HepG2 (cell line): ENCODE results near the gene ZNF747. TPM values are rescaled to one million over a fixed set of nuclear protein-coding genes. Genes with fewer than 3 reads are reported as not detected.
A peak's percentile ranks its signal among the peaks of the same experiment; 100 is the strongest.

ENCODE experiments used
- CREM ChIP-seq, 2 experiments: sonication (generic) in 1 of 2; formaldehyde crosslinking in 1 of 2; IDR thresholded peaks; 2 replicates each; pipeline versions ENCODE4 v1.4.0 to v1.6.1; 2016 to 2020; ENCODE audit warnings: antibody characterized with exemption in 1 of 2, mild to moderate bottlenecking in 1 of 2, missing genetic modification reagents in 1 of 2
- MEIS1 ChIP-seq: sonication (generic); formaldehyde crosslinking; IDR thresholded peaks from 2 replicates; pipeline ENCODE4 v1.9.0; 2021; ENCODE audit warnings: mild to moderate bottlenecking, missing genetic modification reagents, moderate library complexity, borderline replicate concordance
- PCBP2 ChIP-seq: fragments of 200-400 bp; formaldehyde crosslinking; optimal IDR thresholded peaks from 2 replicates; pipeline ENCODE3; 2018; ENCODE audit warnings: low read length, low read depth; ENCODE audit not compliant: poor library complexity, severe bottlenecking
- TBX2 ChIP-seq: sonication (generic); formaldehyde crosslinking; IDR thresholded peaks from 2 replicates; pipeline ENCODE4 v1.5.0; 2020; ENCODE audit warnings: missing genetic modification reagents, mild to moderate bottlenecking, borderline replicate concordance
- ZNF329 ChIP-seq: sonication (generic); formaldehyde crosslinking; IDR thresholded peaks from 2 replicates; pipeline ENCODE4 v1.9.0; 2021; ENCODE audit warnings: low read depth, mild to moderate bottlenecking, missing genetic modification reagents
- ZNF704 ChIP-seq: sonication (generic); formaldehyde crosslinking; IDR thresholded peaks from 2 replicates; pipeline ENCODE4 v1.8.1; 2023; ENCODE audit warnings: mild to moderate bottlenecking, inconsistent platforms, moderate library complexity, missing genetic modification reagents, borderline replicate concordance
- ZNF713 ChIP-seq: sonication (generic); formaldehyde crosslinking; IDR thresholded peaks from 2 replicates; pipeline ENCODE4 v1.4.0; 2020; ENCODE audit warnings: mild to moderate bottlenecking, missing genetic modification reagents
- polyA plus RNA-seq, 8 experiments: library from polyadenylated mRNA; depleted of rRNA in 3 of 8; stranded (reverse) in 7 of 8; unstranded in 1 of 8; fragments of >200 nt; fragmentation: Illumina TruSeq in 4 of 8; extraction: Trizol in 4 of 8; gene quantifications; 2 replicates each; pipeline versions ENCODE4 v1.2.1 to v1.2.3, GENCODE V29; 2011 to 2016; ENCODE audit warnings: low read depth in 4 of 8, missing spikeins in 1 of 8, mixed read lengths in 1 of 8; ENCODE audit not compliant: insufficient read depth in 1 of 8
- total RNA-seq, 5 experiments: library from RNA; depleted of rRNA; stranded (reverse); fragments of >200 nt; fragmentation: Illumina TruSeq; extraction: Trizol; gene quantifications; 2 replicates each; pipeline ENCODE4 v1.2.3, GENCODE V29; 2016; ENCODE audit warnings: low read depth in 1 of 5
- TF ChIP-seq, protein P1 (sequence below): sonication (generic); formaldehyde crosslinking; IDR thresholded peaks from 2 replicates; pipeline ENCODE4 v1.5.0; 2020; ENCODE audit warnings: mild to moderate bottlenecking, missing genetic modification reagents, moderate library complexity

ZNF747 gene
- total and polyA plus RNA-seq, 2 of the 13 experiments (the other 11 are each of a cell fraction or from before 2014, with no cell fraction given) = 7.2 to 10.2 TPM

GRCh38 chr16:30526823-30527634, 7.6 kb downstream of the ZNF747 start (continued):
- TF ChIP-seq CREM (IDR thresholded peaks at IDR 0.05) (no peak), CREM (CRISPR knock-in tag; IDR thresholded peaks at IDR 0.05) (no peak), MEIS1 (CRISPR knock-in tag) (peak; percentile 27; the same call in 1 of the 2 replicates), PCBP2 (no peak), TBX2 (CRISPR knock-in tag) (peak; percentile 48; the same call in 1 of the 2 replicates), ZNF704 (peak; percentile 81; the same call in 1 of the 2 replicates), ZNF329 (no peak), ZNF713 (CRISPR knock-in tag) (0 out of 2 replicates have a peak, but pooled peaks have one; percentile 78)
- TF ChIP-seq, protein P1, sequence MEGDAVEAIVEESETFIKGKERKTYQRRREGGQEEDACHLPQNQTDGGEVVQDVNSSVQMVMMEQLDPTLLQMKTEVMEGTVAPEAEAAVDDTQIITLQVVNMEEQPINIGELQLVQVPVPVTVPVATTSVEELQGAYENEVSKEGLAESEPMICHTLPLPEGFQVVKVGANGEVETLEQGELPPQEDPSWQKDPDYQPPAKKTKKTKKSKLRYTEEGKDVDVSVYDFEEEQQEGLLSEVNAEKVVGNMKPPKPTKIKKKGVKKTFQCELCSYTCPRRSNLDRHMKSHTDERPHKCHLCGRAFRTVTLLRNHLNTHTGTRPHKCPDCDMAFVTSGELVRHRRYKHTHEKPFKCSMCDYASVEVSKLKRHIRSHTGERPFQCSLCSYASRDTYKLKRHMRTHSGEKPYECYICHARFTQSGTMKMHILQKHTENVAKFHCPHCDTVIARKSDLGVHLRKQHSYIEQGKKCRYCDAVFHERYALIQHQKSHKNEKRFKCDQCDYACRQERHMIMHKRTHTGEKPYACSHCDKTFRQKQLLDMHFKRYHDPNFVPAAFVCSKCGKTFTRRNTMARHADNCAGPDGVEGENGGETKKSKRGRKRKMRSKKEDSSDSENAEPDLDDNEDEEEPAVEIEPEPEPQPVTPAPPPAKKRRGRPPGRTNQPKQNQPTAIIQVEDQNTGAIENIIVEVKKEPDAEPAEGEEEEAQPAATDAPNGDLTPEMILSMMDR (CRISPR knock-in tag) = peak; percentile 54
